HG03469 (cell line): ENCODE results near the gene DRC1.

ENCODE experiments used
- ATAC-seq: cut with Tn5 transposase; IDR thresholded peaks from one replicate; pipeline ENCODE4 v1.9.1; 2021; ENCODE audit warnings: mild to moderate bottlenecking, moderate library complexity, moderate number of reproducible peaks; ENCODE audit not compliant: unreplicated experiment

Gene DRC1

GRCh38 chr2:26442301-26442700, 40.6 kb downstream of the DRC1 start:
- no peak for ATAC-seq

GRCh38 chr2:26442707-26443106, 41.0 kb downstream of the DRC1 start:
- no peak for ATAC-seq

GRCh38 chr2:26444236-26444635, 42.5 kb downstream of the DRC1 start:
- ATAC-seq: no peak

- ATAC-seq: no peak
Measured at GRCh38 chr2:26448651-26449050, 46.9 kb downstream of the DRC1 start.

GRCh38 chr2:26449278-26450030, 47.7 kb downstream of the DRC1 start:
- ATAC-seq: no peak

GRCh38 chr2:26450031-26450635, 48.4 kb downstream of the DRC1 start:
- ATAC-seq: no peak

- ATAC-seq: no peak
Measured at GRCh38 chr2:26451700-26452099, 50.0 kb downstream of the DRC1 start.

GRCh38 chr2:26453421-26454329, 52.0 kb downstream of the DRC1 start:
- no peak for ATAC-seq

GRCh38 chr2:26454561-26455001, 52.9 kb downstream of the DRC1 start:
- no peak for ATAC-seq

- ATAC-seq: no peak
Measured at GRCh38 chr2:26455037-26455669, 53.4 kb downstream of the DRC1 start.

GRCh38 chr2:26455670-26456439, 54.1 kb downstream of the DRC1 start:
- ATAC-seq: no peak

- no peak for ATAC-seq
Measured at GRCh38 chr2:26456440-26457250, 54.9 kb downstream of the DRC1 start.

GRCh38 chr2:26457251-26457666, 55.5 kb downstream of the DRC1 start:
- no peak for ATAC-seq

GRCh38 chr2:26457695-26458364, 56.1 kb downstream of the DRC1 start:
- no peak for ATAC-seq

- no peak for ATAC-seq
Measured at GRCh38 chr2:26458365-26459042, 56.8 kb downstream of the DRC1 start.

- ATAC-seq: no peak
Measured at GRCh38 chr2:26459991-26460612, 58.4 kb downstream of the DRC1 start.

- ATAC-seq: no peak
Measured at GRCh38 chr2:26460613-26461031, 58.9 kb downstream of the DRC1 start.

GRCh38 chr2:26461601-26462023, 59.9 kb downstream of the DRC1 start:
- ATAC-seq: no peak
